Endothelial cell of umbilical vein (primary cell): ENCODE data around the gene MTFP1. TPM values are rescaled to one million over a fixed set of nuclear protein-coding genes. Genes with fewer than 3 reads are reported as not detected.

Experiments used
- BruUV-seq: library from RNA; stranded (reverse); fragments of 400-500 nt; replicated peaks from 2 replicates; lab custom pipeline; 2021; lab: Mats Ljungman, UMichigan
- CTCF ChIA-PET: fragments of 300-600, 350-600 bp; sonication (Branson Sonifier 250); formaldehyde crosslinking; loops from one replicate; lab custom pipeline; 2021; ENCODE audit warnings: antibody characterized with exemption, inconsistent platforms; lab: Charles Lee
- POLR2A ChIA-PET: fragments of 300-600, 350-600 bp; sonication (Branson Sonifier 250); formaldehyde crosslinking; loops from one replicate; lab custom pipeline; 2021; ENCODE audit warnings: antibody characterized with exemption, inconsistent platforms; lab: Charles Lee
- DNase-seq: peaks from one replicate; pipeline ENCODE4 v3.0.0-alpha.2; 2011; ENCODE audit warnings: low read depth, low spot score
- FAIRE-seq: peaks from 2 replicates; lab custom pipeline; 2011; peaks lifted over from hg19 to GRCh38; lab: Jason Lieb, UNC
- H2AFZ ChIP-seq: 2 replicates; pipeline ENCODE4 v1.6.0; 2012; ENCODE audit warnings: low read depth, low read length, control low read depth, inconsistent platforms
- H3K27ac ChIP-seq: 2 replicates; pipeline ENCODE4 v1.5.1; 2011; ENCODE audit warnings: low read depth, mild to moderate bottlenecking, control low read depth, low read length, moderate library complexity; ENCODE audit not compliant: insufficient read depth
- H3K27me3 ChIP-seq, 2 experiments: 2 replicates each; pipeline versions ENCODE4 v1.6.0 to v1.6.1; 2011; ENCODE audit warnings: low read length in 2 of 2, mixed read lengths in 1 of 2; ENCODE audit not compliant: control insufficient read depth in 2 of 2, insufficient read depth in 2 of 2
- H3K36me3 ChIP-seq, 2 experiments: 2 replicates in 1 of 2; 3 replicates in 1 of 2; pipeline ENCODE4 v1.5.1; 2011; ENCODE audit warnings: low read length in 2 of 2, mild to moderate bottlenecking in 1 of 2, moderate library complexity in 1 of 2; ENCODE audit not compliant: control insufficient read depth in 2 of 2, insufficient read depth in 2 of 2; ENCODE audit errors: extremely low read depth in 1 of 2
- H3K4me1 ChIP-seq: 3 replicates; pipeline ENCODE4 v1.5.1; 2011; ENCODE audit warnings: mild to moderate bottlenecking, low read length; ENCODE audit not compliant: control insufficient read depth, insufficient read depth; ENCODE audit errors: extremely low read depth
- H3K4me2 ChIP-seq: 2 replicates; pipeline ENCODE4 v1.6.1; 2011; ENCODE audit warnings: low read length, control low read depth, mixed read lengths; ENCODE audit not compliant: insufficient read depth
- H3K4me3 ChIP-seq, 3 experiments: fragments of 200-600 bp in 1 of 3; sonication (generic), shearing (Covaris generic) in 1 of 3; replicated peaks in 1 of 3; 2 replicates each; pipeline ENCODE4 v1.5.1; 2011 to 2016; ENCODE audit warnings: control low read depth in 3 of 3, low read length in 3 of 3, mild to moderate bottlenecking in 2 of 3, inconsistent platforms in 1 of 3, low read depth in 1 of 3, moderate library complexity in 1 of 3; ENCODE audit not compliant: insufficient read depth in 1 of 3
- H3K79me2 ChIP-seq: 2 replicates; pipeline ENCODE4 v1.6.0; 2012; ENCODE audit warnings: low read length, inconsistent platforms; ENCODE audit not compliant: control insufficient read depth, insufficient read depth
- H3K9ac ChIP-seq: replicated peaks from 2 replicates; pipeline ENCODE3; 2011; ENCODE audit warnings: low read length, control low read depth; ENCODE audit not compliant: insufficient read depth; ENCODE audit errors: extremely low read depth
- H3K9me1 ChIP-seq: replicated peaks from 3 replicates; pipeline ENCODE4 v1.6.0; 2011; ENCODE audit warnings: mild to moderate bottlenecking, low read length; ENCODE audit not compliant: control insufficient read depth, insufficient read depth; ENCODE audit errors: extremely low read depth
- H3K9me3 ChIP-seq: replicated peaks from 2 replicates; pipeline ENCODE4 v1.5.1; 2012; ENCODE audit warnings: low read length, inconsistent platforms; ENCODE audit not compliant: control insufficient read depth, insufficient read depth
- H4K20me1 ChIP-seq: replicated peaks from 2 replicates; pipeline ENCODE3; 2011; ENCODE audit warnings: mild to moderate bottlenecking, low read length; ENCODE audit not compliant: control insufficient read depth, insufficient read depth; ENCODE audit errors: extremely low read depth
- EZH2 ChIP-seq: IDR thresholded peaks from 2 replicates; pipeline ENCODE4 v1.6.1; 2012; ENCODE audit warnings: borderline replicate concordance, low read depth, mild to moderate bottlenecking, moderate library complexity, low read length, inconsistent platforms; ENCODE audit not compliant: severe bottlenecking
- FOS ChIP-seq: IDR thresholded peaks from 2 replicates; pipeline ENCODE4 v1.6.1; 2011; ENCODE audit warnings: mild to moderate bottlenecking, low read length, moderate library complexity, borderline replicate concordance; ENCODE audit not compliant: insufficient read depth
- GATA2 ChIP-seq: IDR thresholded peaks from 2 replicates; pipeline ENCODE4 v1.7.0; 2011; ENCODE audit warnings: low read depth, mild to moderate bottlenecking, moderate library complexity, mixed read lengths, low read length; ENCODE audit not compliant: insufficient read length, insufficient read depth
- JUN ChIP-seq: IDR thresholded peaks from 2 replicates; pipeline ENCODE4 v1.6.1; 2011; ENCODE audit warnings: borderline replicate concordance, low read depth; ENCODE audit not compliant: insufficient read length, insufficient read depth
- MYC ChIP-seq: IDR thresholded peaks from one replicate; pipeline ENCODE4 v1.6.1; 2011; ENCODE audit warnings: mild to moderate bottlenecking, low read depth, low read length
- POLR2A ChIP-seq: IDR thresholded peaks from 2 replicates; pipeline ENCODE4 v1.6.1; 2012; ENCODE audit warnings: low read depth, mild to moderate bottlenecking, control low read depth, low read length
- POLR2AphosphoS5 ChIP-seq: IDR thresholded peaks from 2 replicates; pipeline ENCODE4 v1.6.1; 2012; ENCODE audit warnings: low read depth, mild to moderate bottlenecking, control low read depth, low read length, moderate library complexity; ENCODE audit not compliant: insufficient read depth
- dilution Hi-C: fragments of 300-500 bp; cut with MboI; formaldehyde crosslinking; loops from one replicate; pipeline ENCODE4 v1.15.0; 2019; ENCODE audit warnings: low sequenced_read_pairs; ENCODE audit not compliant: extremely low pct_ligation_motif_present
- intact Hi-C: fragments of 100-400 bp; cut with micrococcal nuclease; formaldehyde crosslinking; loops from one replicate; pipeline ENCODE4 v1.10.0; 2022
- polyA plus RNA-seq, 4 experiments: library from polyadenylated mRNA; depleted of rRNA in 3 of 4; stranded (reverse) in 3 of 4; unstranded in 1 of 4; fragments of >200 nt; gene quantifications; 2 replicates each; pipeline versions ENCODE4 v1.2.1 to v1.2.3, GENCODE V29; 2011 to 2012; ENCODE audit warnings: missing spikeins in 1 of 4
- total RNA-seq: library from RNA; stranded (reverse); gene quantifications from 2 replicates; pipeline ENCODE4 v1.2.3, GENCODE V29; 2021
- TF ChIP-seq, protein P1 (sequence below): IDR thresholded peaks from 2 replicates; pipeline ENCODE4 v1.6.1; 2011; ENCODE audit not compliant: insufficient read depth, insufficient read length
- TF ChIP-seq, protein P2 (sequence below), 2 donors: IDR thresholded peaks; 1 replicate in 1 of 2; 2 replicates in 1 of 2; pipeline ENCODE4 v1.5.1; 2011; ENCODE audit warnings: low read length in 2 of 2, mild to moderate bottlenecking in 2 of 2, moderate library complexity in 2 of 2, control low read depth in 1 of 2, inconsistent platforms in 1 of 2, low read depth in 1 of 2; ENCODE audit not compliant: insufficient read depth in 1 of 2; ENCODE audit errors: extremely low read depth in 1 of 2

MTFP1 gene
- total and polyA plus RNA-seq, 2 donors (not counting 3 experiments of a cell fraction or from before 2014, with no cell fraction given): 30.3 to 41.9 TPM

DNA sequence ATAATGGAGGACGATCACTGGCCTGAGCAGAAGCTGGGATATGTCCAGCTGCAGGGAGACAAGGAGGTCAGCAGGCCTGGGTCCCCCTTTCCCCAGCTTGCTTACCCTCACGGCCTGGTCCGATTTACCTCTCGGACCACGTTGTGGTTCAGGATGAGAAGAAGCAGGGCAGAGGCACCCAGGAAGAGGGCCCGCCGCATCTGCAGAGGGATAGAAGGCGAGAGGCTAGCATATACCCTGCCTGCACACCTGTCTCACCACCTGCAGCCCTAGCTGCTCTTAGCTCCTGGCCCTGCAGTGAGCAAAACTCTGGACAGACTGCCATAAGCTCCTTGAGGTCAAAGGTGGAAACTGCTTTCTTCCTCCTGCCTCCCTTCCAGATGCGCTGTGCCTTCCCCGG lies 39.6 kb upstream of the MTFP1 start:
- Histone ChIP-seq H3K27me3 (no peaks in the 10 kb centered on the region), H3K9me1 (no peaks in the 10 kb centered on the region), H3K79me2 (no peaks in the 10 kb centered on the region), H3K4me2 (no peak overlapping the region), H3K9ac (no peak overlapping the region), H3K4me1 (peaks cover 10% of the 10 kb centered on the region), H2AFZ (no peak overlapping the region), H3K36me3 (peaks cover 0 to 8% of the 10 kb centered on the region in 2 experiments), H3K4me3 (no peak overlapping the region), H3K9me3 (no peaks in the 10 kb centered on the region), H3K27ac (no peak overlapping the region), H4K20me1 (no peaks in the 10 kb centered on the region)
- FAIRE-seq: no peak
- CTCF ChIA-PET: interaction anchor here (2.3 to 2.7 kb wide), 2 partner anchors 12 to 98 kb away, joined by 29 to 32 read pairs; partner anchors contain the start of gene SEC14L2
- POLR2A ChIA-PET: no interaction called here
- intact Hi-C loops: loop anchor here (2.0 kb wide), 1 partner anchor 277 kb away; no protein-coding TSS in a partner anchor
- no peak for DNase-seq
- no peak for TF ChIP-seq POLR2AphosphoS5
- no peak for TF ChIP-seq MYC
- dilution Hi-C loops: no loop called here
- BruUV-seq: no TSS peak

DNA sequence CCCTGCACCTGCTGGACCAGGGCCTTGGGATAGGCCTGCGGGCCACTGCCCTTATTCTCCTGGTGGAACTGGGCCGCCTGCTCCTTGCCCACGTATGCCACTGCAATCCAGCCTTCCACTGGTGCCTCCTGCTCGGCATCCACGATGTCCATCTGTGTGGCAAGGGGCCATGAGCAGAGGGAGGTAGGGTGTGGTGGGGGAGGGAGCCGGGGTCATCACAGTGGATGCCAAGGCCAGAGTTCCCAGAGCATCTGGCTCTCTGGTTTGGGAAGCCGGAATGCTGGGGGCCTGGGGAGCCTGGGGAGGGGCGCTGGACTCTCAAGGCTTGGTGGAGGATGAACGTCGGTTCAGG lies 39.0 kb upstream of the MTFP1 start:
- TF ChIP-seq, protein P1, sequence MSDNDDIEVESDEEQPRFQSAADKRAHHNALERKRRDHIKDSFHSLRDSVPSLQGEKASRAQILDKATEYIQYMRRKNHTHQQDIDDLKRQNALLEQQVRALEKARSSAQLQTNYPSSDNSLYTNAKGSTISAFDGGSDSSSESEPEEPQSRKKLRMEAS: no peak
- no peak for TF ChIP-seq JUN
- TF ChIP-seq FOS: no peak
- TF ChIP-seq GATA2: no peak
- TF ChIP-seq POLR2A: no peak
- TF ChIP-seq POLR2AphosphoS5: no peak
- TF ChIP-seq MYC: no peak
- TF ChIP-seq, protein P2, sequence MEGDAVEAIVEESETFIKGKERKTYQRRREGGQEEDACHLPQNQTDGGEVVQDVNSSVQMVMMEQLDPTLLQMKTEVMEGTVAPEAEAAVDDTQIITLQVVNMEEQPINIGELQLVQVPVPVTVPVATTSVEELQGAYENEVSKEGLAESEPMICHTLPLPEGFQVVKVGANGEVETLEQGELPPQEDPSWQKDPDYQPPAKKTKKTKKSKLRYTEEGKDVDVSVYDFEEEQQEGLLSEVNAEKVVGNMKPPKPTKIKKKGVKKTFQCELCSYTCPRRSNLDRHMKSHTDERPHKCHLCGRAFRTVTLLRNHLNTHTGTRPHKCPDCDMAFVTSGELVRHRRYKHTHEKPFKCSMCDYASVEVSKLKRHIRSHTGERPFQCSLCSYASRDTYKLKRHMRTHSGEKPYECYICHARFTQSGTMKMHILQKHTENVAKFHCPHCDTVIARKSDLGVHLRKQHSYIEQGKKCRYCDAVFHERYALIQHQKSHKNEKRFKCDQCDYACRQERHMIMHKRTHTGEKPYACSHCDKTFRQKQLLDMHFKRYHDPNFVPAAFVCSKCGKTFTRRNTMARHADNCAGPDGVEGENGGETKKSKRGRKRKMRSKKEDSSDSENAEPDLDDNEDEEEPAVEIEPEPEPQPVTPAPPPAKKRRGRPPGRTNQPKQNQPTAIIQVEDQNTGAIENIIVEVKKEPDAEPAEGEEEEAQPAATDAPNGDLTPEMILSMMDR (IDR thresholded peaks at IDR 0.05; ENCODE audit: extremely low read depth in 1 of 2, insufficient read depth in 1 of 2, low read depth in 1 of 2, low read length in 2 of 2): no peak
- no peak for TF ChIP-seq EZH2
- FAIRE-seq: no peak
- peaks cover 14% of the 10 kb centered on the region for H3K4me1 ChIP-seq
- ChIA-PET POLR2A (no interaction called here), CTCF (interaction anchor here (0.6 to 3.5 kb wide), 17 partner anchors 11 to 435 kb away, joined by 3 to 133 read pairs (median 8); partner anchors contain the start of genes CASTOR1, CCDC157, MTFP1 and SEC14L2)
- peaks cover 0 to 5% of the 10 kb centered on the region in 2 experiments for H3K36me3 ChIP-seq
- no peaks in the 10 kb centered on the region for H3K9me1 ChIP-seq
- no peaks in the 10 kb centered on the region for H4K20me1 ChIP-seq
- peak overlapping the region; percentile 68 for H2AFZ ChIP-seq
- H3K4me2 ChIP-seq: peak overlapping the region; percentile 52
- dilution Hi-C loops (no loop called here), intact Hi-C loops (loop anchor here (2.0 kb wide), 1 partner anchor 278 kb away; no protein-coding TSS in a partner anchor)
- peak overlapping the region; percentile 20 for H3K9ac ChIP-seq
- peak overlapping the region; percentile 20 for H3K27ac ChIP-seq
- H3K27me3 ChIP-seq: no peaks in the 10 kb centered on the region
- peak overlapping the region; percentile 36 to 70 (median 43) for H3K4me3 ChIP-seq
- H3K79me2 ChIP-seq: no peaks in the 10 kb centered on the region
- no peaks in the 10 kb centered on the region for H3K9me3 ChIP-seq
- DNase-seq: no peak
- BruUV-seq: no TSS peak
